GM19452 (cell line): ENCODE results near the gene FBP2.

Experiments
- ATAC-seq: cut with Tn5 transposase; IDR thresholded peaks from one replicate; pipeline ENCODE4 v1.9.1; 2021; ENCODE audit not compliant: unreplicated experiment

FBP2 gene

GRCh38 chr9:94593459-94594345, at the start of gene FBP2:
Gene FBP2 (minus strand): TSS chr9:94593824. CDS start chr9:94593726, 98 bp downstream.
- no peak for ATAC-seq

GRCh38 chr9:94643176-94643575, 49.6 kb upstream of the FBP2 start:
- ATAC-seq = no peak

- no peak for ATAC-seq
These were observed 48.9 kb upstream of the FBP2 start for GRCh38 chr9:94642501-94642900.

GRCh38 chr9:94639999-94640376, 46.4 kb upstream of the FBP2 start:
- no peak for ATAC-seq

- ATAC-seq = no peak
These were observed 45.7 kb upstream of the FBP2 start, which contains the start of gene FBP1 for GRCh38 chr9:94639061-94639998. Gene FBP1 (minus strand): TSS chr9:94639518. CDS start chr9:94639310, 208 bp downstream.

- no peak for ATAC-seq
These were observed 44.9 kb upstream of the FBP2 start for GRCh38 chr9:94638335-94639060.

- ATAC-seq = no peak
These were observed 39.1 kb upstream of the FBP2 start for GRCh38 chr9:94632737-94633136.

GRCh38 chr9:94631599-94631998, 38.0 kb upstream of the FBP2 start:
- no peak for ATAC-seq

GRCh38 chr9:94630833-94631232, 37.2 kb upstream of the FBP2 start:
- no peak for ATAC-seq

- no peak for ATAC-seq
These were observed 36.7 kb upstream of the FBP2 start for GRCh38 chr9:94630281-94630680.

- no peak for ATAC-seq
These were observed 33.7 kb upstream of the FBP2 start for GRCh38 chr9:94627287-94627686.

GRCh38 chr9:94625835-94626234, 32.2 kb upstream of the FBP2 start:
- no peak for ATAC-seq

- ATAC-seq = no peak
These were observed 31.0 kb upstream of the FBP2 start for GRCh38 chr9:94624629-94625028.

GRCh38 chr9:94623253-94623652, 29.6 kb upstream of the FBP2 start:
- no peak for ATAC-seq

- no peak for ATAC-seq
These were observed 28.6 kb upstream of the FBP2 start for GRCh38 chr9:94622087-94622800.

- no peak for ATAC-seq
These were observed 25.4 kb upstream of the FBP2 start for GRCh38 chr9:94619026-94619425.

- no peak for ATAC-seq
These were observed 19.4 kb upstream of the FBP2 start for GRCh38 chr9:94613003-94613402.

- ATAC-seq = no peak
These were observed 18.4 kb upstream of the FBP2 start for GRCh38 chr9:94612071-94612470.

GRCh38 chr9:94611638-94612068, 18.0 kb upstream of the FBP2 start:
- no peak for ATAC-seq

GRCh38 chr9:94610181-94610606, 16.6 kb upstream of the FBP2 start:
- no peak for ATAC-seq

- no peak for ATAC-seq
These were observed 13.7 kb upstream of the FBP2 start for GRCh38 chr9:94607423-94607691.
